ENCODE data around the gene MRPS2. TPM values are rescaled to one million over a fixed set of nuclear protein-coding genes. Genes with fewer than 3 reads are reported as not detected.
"Not testable (repeated sequence)": the region's sequence is repeated elsewhere in the genome, so short reads cannot be mapped to it uniquely, and the experiment has no call there.

The MRPS2 gene
- total RNA-seq, 2 donors from 2014 or later = 15.8 to 35.0 TPM

GRCh38 chr9:135509458-135509857 is 9.0 kb downstream of the MRPS2 start:
- Histone ChIP-seq H3K4me3 (no peak overlapping the region), H3K27me3 (no peaks in the 10 kb centered on the region), H3K9me3 (no peaks in the 10 kb centered on the region), H3K36me3 (replicated peaks in 1 of 2; ENCODE audit: insufficient read depth in 1 of 2, low read depth in 2 of 2) (no peaks in the 10 kb centered on the region), H3K27ac (no peak overlapping the region), H3K4me1 (no peaks in the 10 kb centered on the region)
- no peak for ATAC-seq
- intact Hi-C loops (cut with DNase I) = no loop called here
- no peak for DNase-seq
- 50 to 68% methylated on average over 2 of the region's 2 CpGs for WGBS, 2 donors
- TF ChIP-seq CTCF (IDR thresholded peaks at IDR 0.05) (no peak), POLR2A (IDR thresholded peaks at IDR 0.05) (no peak)

- TF ChIP-seq POLR2A (IDR thresholded peaks at IDR 0.05) = no peak
- TF ChIP-seq CTCF (IDR thresholded peaks at IDR 0.05) = no peak
- DNase-seq (no peak), ATAC-seq (no peak)
- H3K36me3 ChIP-seq (replicated peaks in 1 of 2; ENCODE audit: insufficient read depth in 1 of 2, low read depth in 2 of 2) = no peaks in the 10 kb centered on the region
- no peaks in the 10 kb centered on the region for H3K9me3 ChIP-seq
- no peak overlapping the region for H3K4me3 ChIP-seq
- H3K27me3 ChIP-seq = no peaks in the 10 kb centered on the region
- H3K4me1 ChIP-seq = no peaks in the 10 kb centered on the region
- 41 to 60% methylated on average over 10 of the region's 10 CpGs for WGBS, 2 donors
- no peak overlapping the region for H3K27ac ChIP-seq
- intact Hi-C loops (cut with DNase I) = no loop called here
Observed at GRCh38 chr9:135512241-135512603, 11.7 kb downstream of the MRPS2 start.

- H3K4me1 ChIP-seq = no peaks in the 10 kb centered on the region
- H3K36me3 ChIP-seq (replicated peaks in 1 of 2; ENCODE audit: insufficient read depth in 1 of 2, low read depth in 2 of 2) = no peaks in the 10 kb centered on the region
- WGBS, 2 donors = 35 to 45% methylated on average over 6 to 7 of the region's 7 CpGs
- H3K27ac ChIP-seq = no peak overlapping the region
- H3K9me3 ChIP-seq = no peaks in the 10 kb centered on the region
- ATAC-seq (no peak), DNase-seq (peak in 1 of 4 donors; percentile 7)
- no peak overlapping the region for H3K4me3 ChIP-seq
- H3K27me3 ChIP-seq = no peaks in the 10 kb centered on the region
- intact Hi-C loops (cut with DNase I) = no loop called here
- TF ChIP-seq POLR2A (IDR thresholded peaks at IDR 0.05) = no peak
- no peak for TF ChIP-seq CTCF (IDR thresholded peaks at IDR 0.05)
Observed at GRCh38 chr9:135512904-135513303, 12.4 kb downstream of the MRPS2 start.

- TF ChIP-seq POLR2A (IDR thresholded peaks at IDR 0.05) (no peak), CTCF (IDR thresholded peaks at IDR 0.05) (no peak)
- no peak overlapping the region for H3K27ac ChIP-seq
- intact Hi-C loops (cut with DNase I) = no loop called here
- ATAC-seq (no peak), DNase-seq (peak in 1 of 4 donors; percentile 11)
- WGBS, 2 donors = 61 to 70% methylated on average over 15 to 19 of the region's 19 CpGs
- H3K36me3 ChIP-seq (replicated peaks in 1 of 2; ENCODE audit: insufficient read depth in 1 of 2, low read depth in 2 of 2) = no peaks in the 10 kb centered on the region
- no peaks in the 10 kb centered on the region for H3K9me3 ChIP-seq
- H3K27me3 ChIP-seq = no peaks in the 10 kb centered on the region
- no peak overlapping the region for H3K4me3 ChIP-seq
- H3K4me1 ChIP-seq = no peaks in the 10 kb centered on the region
Observed at GRCh38 chr9:135513351-135513846, 12.9 kb downstream of the MRPS2 start.

GRCh38 chr9:135513906-135514305 is 13.4 kb downstream of the MRPS2 start:
- ATAC-seq; DNase-seq; intact Hi-C loops (cut with DNase I); H3K27ac ChIP-seq; H3K27me3 ChIP-seq; H3K4me3 ChIP-seq; H3K9me3 ChIP-seq; H3K4me1 ChIP-seq; H3K36me3 ChIP-seq (replicated peaks in 1 of 2; ENCODE audit: insufficient read depth in 1 of 2, low read depth in 2 of 2): not testable (repeated sequence)
- WGBS, 2 donors = 64% methylated on average over 9 of the region's 9 CpGs; no CpG with 5 or more reads in 1 of the 2 donors

Data from body of pancreas (tissue), 4 donors.